Motor neuron (in vitro differentiated cells): ENCODE results near the gene SAMD1. TPM values are rescaled to one million over a fixed set of nuclear protein-coding genes. Genes with fewer than 3 reads are reported as not detected.
"Not testable (repeated sequence)": the region's sequence is repeated elsewhere in the genome, so short reads cannot be mapped to it uniquely, and the experiment has no call there.

Source experiments
- ATAC-seq, 8 experiments: fragments of 200-7000 bp; cut with Tn5 transposase; replicated peaks in 6 of 8; 2 replicates each; pipeline ENCODE4 v1.8.0; 2021; ENCODE audit warnings: mild to moderate bottlenecking in 8 of 8, moderate library complexity in 8 of 8
- H3K27ac ChIP-seq, 2 donors: fragments of 250-450 bp; sonication (Bioruptor Pico); 2 replicates each; pipeline ENCODE4 v1.9.0; 2021; ENCODE audit warnings: antibody characterized with exemption in 2 of 2, mild to moderate bottlenecking in 2 of 2, moderate library complexity in 1 of 2
- H3K4me1 ChIP-seq, 2 donors: fragments of 250-450 bp; sonication (Bioruptor Pico); replicated peaks in 1 of 2; 2 replicates each; pipeline ENCODE4 v1.6.1; 2021; ENCODE audit warnings: antibody characterized with exemption in 2 of 2, mild to moderate bottlenecking in 2 of 2, moderate library complexity in 1 of 2
- H3K4me3 ChIP-seq, 5 donors: fragments of 250-450 bp; sonication (Bioruptor Pico); 2 replicates each; pipeline ENCODE4 v1.9.0; 2021; ENCODE audit warnings: antibody characterized with exemption in 5 of 5, mild to moderate bottlenecking in 5 of 5, moderate library complexity in 4 of 5
- WGBS, 10 experiments: fragments of 450-650 bp; shearing (Covaris generic); methylation state at CpG; one replicate each; pipeline ENCODE4 v1.0.0; 2022; 5-methylcytosine and 5-hydroxymethylcytosine counted together
- in situ Hi-C, 9 experiments: fragments of 400-800 bp; cut with MboI; loops; one replicate each; pipeline ENCODE4 v1.15.0; 2021; ENCODE audit warnings: low sequenced_read_pairs in 9 of 9, low pct_unique_long_range_greater_than_20kb in 2 of 9; ENCODE audit not compliant: unreplicated experiment in 9 of 9
- total RNA-seq, 8 experiments: library from RNA; unstranded; fragments of 300-600 nt; gene quantifications; 2 replicates each; pipeline versions ENCODE4 v1.2.3 to v1.2.4, GENCODE V29; 2022

The SAMD1 gene
- total RNA-seq, 8 experiments from 2014 or later, result 14.1 to 51.5 (median 39.2) TPM

DNA sequence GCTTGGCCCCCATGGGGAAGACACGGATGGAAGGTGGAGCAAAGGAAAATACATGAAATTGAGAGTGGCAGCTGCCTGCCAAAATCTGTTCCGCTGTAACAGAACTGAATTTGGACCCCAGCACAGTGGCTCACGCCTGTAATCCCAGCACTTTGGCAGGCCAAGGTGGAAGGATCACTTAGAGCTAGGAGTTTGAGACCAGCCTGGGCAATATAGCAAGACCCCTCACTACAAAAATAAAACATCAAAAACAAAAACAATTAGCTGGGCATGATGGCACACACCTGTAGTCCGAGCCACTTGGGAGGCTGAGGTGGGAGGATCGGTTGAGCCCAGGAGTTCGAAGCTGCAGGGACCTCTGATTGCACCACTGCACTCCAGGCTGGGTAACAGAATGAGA lies 38.1 kb downstream of the SAMD1 start:
- Histone ChIP-seq H3K4me3 (no peak overlapping the region), H3K4me1 (no peaks in the 10 kb centered on the region), H3K27ac (no peak overlapping the region)
- in situ Hi-C loops, result loop anchor here in 6 of 9 experiments (25.0 kb wide), 2 partner anchors 165 to 465 kb away; partner anchors contain the start of gene NANOS3 (in 6 of the 6)
- no peak for ATAC-seq
- 57 to 85% (median 69%) methylated on average over 1 to 5 of the region's 6 CpGs; no CpG with 5 or more reads in 6 of the 10 experiments for WGBS, 10 experiments

DNA sequence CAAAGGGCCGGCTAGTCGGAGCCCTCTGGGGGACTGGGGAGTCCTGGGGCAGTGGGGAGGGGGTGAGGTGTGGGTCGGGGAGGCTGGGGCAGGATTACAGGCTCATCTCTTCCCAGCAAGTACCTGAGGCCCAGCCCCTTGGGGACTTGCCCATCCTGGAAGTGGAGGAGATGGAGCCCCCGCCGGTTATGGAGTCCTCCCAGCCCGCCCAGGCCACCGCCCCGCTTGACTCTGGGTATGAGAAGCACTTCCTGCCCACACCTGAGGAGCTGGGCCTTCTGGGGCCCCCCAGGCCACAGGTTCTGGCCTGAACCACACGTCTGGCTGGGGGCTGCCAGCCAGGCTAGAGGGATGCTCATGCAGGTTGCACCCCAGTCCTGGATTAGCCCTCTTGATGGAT lies 38.6 kb downstream of the SAMD1 start:
- no peaks in the 10 kb centered on the region for H3K4me1 ChIP-seq
- in situ Hi-C loops, result loop anchor here in 6 of 9 experiments (25.0 kb wide), 2 partner anchors 165 to 465 kb away; partner anchors contain the start of gene NANOS3 (in 6 of the 6)
- no peak for ATAC-seq
- no CpG with 5 or more reads among the region's 9 CpGs for WGBS, 10 experiments
- no peak overlapping the region for H3K4me3 ChIP-seq
- no peak overlapping the region for H3K27ac ChIP-seq

DNA sequence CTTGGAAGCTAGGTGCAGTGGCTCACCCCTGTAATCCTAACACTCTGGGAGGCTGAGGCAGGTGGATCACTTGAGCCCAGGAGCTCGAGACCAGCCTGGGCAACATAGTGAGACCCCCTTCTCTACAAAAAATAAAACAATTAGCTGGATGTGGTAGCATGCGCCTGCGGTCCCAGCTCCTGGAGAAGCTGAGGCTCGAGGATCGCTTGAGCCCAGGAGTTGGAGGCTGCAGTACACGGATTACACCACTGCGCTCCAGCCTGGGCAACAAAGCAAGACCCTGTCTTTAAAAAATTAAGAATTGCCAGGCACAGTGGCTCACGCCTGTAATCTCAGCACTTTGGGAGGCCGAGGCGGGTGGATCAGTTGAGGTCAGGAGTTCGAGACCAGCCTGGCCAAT lies 39.6 kb downstream of the SAMD1 start:
- H3K4me3 ChIP-seq, ATAC-seq, H3K27ac ChIP-seq, H3K4me1 ChIP-seq: not testable (repeated sequence)
- 40 to 89% (median 59%) methylated on average over 1 to 3 of the region's 11 CpGs; no CpG with 5 or more reads in 6 of the 10 experiments for WGBS, 10 experiments
- in situ Hi-C loops, result loop anchor here in 6 of 9 experiments (25.0 kb wide), 2 partner anchors 164 to 464 kb away; partner anchors contain the start of gene NANOS3 (in 6 of the 6)

DNA sequence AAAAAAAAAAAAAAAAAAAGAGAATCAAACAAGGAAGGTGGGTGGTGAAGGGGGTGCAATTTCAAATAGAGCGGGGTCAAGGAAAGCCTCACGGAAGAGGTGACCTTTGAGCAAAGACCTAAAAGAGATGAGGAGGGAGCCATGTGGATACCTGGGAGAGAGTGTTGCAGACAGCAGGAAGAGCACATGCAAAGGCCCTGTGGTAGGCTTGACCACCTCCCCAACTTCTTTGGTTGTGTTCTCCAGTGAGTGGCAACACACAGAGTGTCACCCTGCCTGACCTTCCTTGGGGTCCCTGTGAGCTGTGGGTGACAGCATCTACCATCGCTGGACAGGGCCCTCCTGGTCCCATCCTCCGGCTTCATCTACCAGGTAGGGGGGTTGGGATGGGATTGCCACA lies 40.0 kb downstream of the SAMD1 start:
- in situ Hi-C loops, result loop anchor here in 6 of 9 experiments (25.0 kb wide), 2 partner anchors 163 to 463 kb away; partner anchors contain the start of gene NANOS3 (in 6 of the 6)
- Histone ChIP-seq H3K4me3 (no peak overlapping the region), H3K4me1 (no peaks in the 10 kb centered on the region), H3K27ac (no peak overlapping the region)
- ATAC-seq, result no peak
- WGBS, 10 experiments, result 80 to 100% (median 90%) methylated on average over 1 to 3 of the region's 4 CpGs; no CpG with 5 or more reads in 1 of the 10 experiments

DNA sequence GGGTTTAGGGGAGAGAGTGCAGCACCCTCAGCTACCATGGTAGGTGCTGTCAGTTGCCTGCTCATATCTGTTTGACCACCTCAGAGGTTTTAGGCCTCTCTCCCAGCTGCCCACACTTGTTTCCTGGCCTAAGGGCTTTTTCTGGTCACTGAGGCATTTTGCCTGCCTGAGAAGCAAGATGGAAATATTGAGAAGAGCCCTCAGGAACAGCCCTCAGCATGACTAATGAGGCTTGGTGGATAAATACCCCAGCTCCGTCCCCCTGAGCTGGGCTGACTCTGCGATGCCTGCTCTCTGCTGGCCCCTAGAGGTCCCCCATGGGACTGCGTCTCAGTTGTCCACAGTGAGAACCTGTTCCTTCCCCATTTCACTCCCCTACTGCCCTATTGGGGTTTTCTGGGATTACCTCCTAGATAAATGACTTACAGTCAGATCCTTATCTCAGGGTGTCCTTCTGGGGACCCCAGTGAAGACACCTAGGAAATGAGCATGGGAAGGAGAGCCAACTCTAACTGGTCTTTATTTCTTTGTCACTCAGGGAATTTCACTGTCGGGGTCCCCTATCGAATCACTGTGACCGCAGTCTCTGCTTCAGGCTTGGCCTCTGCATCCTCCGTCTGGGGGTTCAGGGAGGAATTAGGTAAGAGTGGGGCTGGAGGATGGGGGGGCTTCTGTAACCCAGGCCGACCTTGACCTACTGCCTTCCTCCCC lies 42.0 kb downstream of the SAMD1 start:
- no peak overlapping the region for H3K27ac ChIP-seq
- H3K4me3 ChIP-seq, result no peak overlapping the region
- in situ Hi-C loops, result no loop called here
- no peaks in the 10 kb centered on the region for H3K4me1 ChIP-seq
- 60 to 100% (median 78%) methylated on average over 1 to 3 of the region's 8 CpGs; no CpG with 5 or more reads in 4 of the 10 experiments for WGBS, 10 experiments
- ATAC-seq, result peak in 3 of 8 experiments; percentile 77 to 79 (median 78)

DNA sequence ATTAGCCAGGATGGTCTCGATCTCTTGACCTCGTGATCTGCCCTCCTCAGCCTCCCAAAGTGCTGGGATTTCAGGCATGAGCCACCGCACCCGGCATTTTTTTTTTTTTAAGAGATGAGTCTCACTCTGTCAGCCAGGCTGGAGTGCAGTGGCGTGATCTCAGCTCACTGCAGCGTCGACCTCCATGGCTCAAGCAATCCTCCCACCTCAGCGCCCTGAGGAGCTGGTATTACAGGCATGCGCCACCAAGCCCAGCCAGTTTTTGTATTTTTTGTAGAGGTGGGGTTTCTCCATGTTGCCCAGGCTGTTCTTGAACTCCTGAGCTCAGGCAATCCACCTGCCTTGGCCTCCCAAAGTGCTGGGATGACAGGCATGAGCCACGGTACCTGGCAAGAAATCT lies 42.7 kb downstream of the SAMD1 start:
- in situ Hi-C loops, ATAC-seq: not testable (repeated sequence)
- 68 to 100% (median 90%) methylated on average over 1 to 5 of the region's 10 CpGs; no CpG with 5 or more reads in 1 of the 10 experiments for WGBS, 10 experiments

DNA sequence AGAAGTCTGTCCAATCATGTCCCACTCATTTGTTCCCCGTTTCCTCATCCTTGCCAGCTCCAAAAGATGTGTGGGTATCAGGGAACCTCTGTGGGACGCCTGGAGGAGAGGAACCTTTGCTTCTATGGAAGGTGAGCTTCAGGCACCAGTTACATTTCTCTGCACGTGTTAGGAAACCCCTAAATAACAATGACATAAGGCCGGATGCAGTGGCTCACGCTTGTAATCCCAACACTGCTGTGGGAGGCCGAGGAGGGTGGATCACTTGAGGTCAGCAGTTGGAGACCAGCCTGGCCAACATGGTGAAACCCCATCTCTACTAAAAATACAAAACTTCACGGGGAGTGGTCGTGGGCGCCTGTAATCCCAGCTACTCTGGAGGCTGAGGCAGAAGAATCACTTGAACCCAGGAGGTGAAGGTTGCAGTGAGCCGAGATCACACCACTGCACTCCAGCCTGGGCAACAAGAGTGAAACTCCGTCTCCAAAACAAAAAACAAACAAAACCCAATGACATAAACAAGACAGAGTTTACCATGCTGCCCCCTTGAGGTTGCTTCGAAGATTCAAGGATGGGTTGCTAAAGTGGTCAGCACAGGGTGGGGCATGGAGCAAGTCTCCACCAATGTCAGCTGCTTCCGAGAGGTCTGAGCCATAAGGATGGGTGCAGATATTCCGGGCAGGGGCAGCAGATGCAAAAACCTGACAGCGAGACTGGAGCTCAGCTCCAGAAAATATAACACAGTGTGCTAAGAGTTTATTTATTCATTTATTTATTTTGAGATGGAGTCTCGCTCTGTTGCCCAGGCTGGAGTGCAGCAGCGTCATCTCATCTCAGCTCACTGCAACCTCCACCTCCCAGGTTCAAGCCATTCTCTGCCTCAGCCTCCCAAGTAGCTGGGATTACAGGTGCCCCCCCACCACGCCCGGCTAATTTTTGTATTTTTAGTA lies 47.6 kb downstream of the SAMD1 start:
- H3K4me3 ChIP-seq, H3K27ac ChIP-seq, in situ Hi-C loops, H3K4me1 ChIP-seq: not testable (repeated sequence)
- peak in 7 of 8 experiments; percentile 37 to 99 (median 78) for ATAC-seq
- 0 to 100% (median 21%) methylated on average over 1 to 11 of the region's 19 CpGs; no CpG with 5 or more reads in 2 of the 10 experiments for WGBS, 10 experiments

More for the DNA sequence above, 42.7 kb downstream of the SAMD1 start:
- not testable (repeated sequence) for H3K27ac ChIP-seq, H3K4me1 ChIP-seq, H3K4me3 ChIP-seq

DNA sequence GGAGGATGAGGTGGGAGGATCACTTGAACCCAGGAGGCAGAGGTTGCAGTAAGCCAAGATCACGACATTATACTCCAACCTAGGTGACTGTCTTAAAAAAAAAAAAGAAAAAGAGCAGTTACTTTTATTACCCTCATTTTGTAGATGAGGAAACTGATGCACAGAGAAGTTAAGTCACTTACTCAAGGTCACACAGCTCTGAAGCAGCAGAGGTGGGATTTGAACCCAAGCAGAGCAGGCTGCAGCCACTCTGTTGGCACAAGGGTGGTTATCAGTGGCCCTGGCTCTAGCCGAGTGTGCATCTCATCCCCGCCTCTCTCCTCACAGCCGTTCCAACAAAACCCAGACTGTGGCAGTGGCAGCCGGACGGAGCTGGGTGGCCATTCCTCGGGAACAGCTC lies 51.4 kb downstream of the SAMD1 start:
- 60 to 100% (median 80%) methylated on average over 1 of the region's 7 CpGs; no CpG with 5 or more reads in 6 of the 10 experiments for WGBS, 10 experiments
- no peaks in the 10 kb centered on the region for H3K4me1 ChIP-seq
- H3K4me3 ChIP-seq, result no peak overlapping the region
- in situ Hi-C loops, result no loop called here
- ATAC-seq, result no peak
- no peak overlapping the region for H3K27ac ChIP-seq

Other genes with a start within 250 kb of the SAMD1 start
- 10 to 100 TPM in 1 of 8 experiments, 1 to 10 TPM in 5, not detected in 2; 1.4 to 14.9 (median 3.7) TPM for gene NANOS3, start 213.6 kb downstream of the SAMD1 start, total RNA-seq
- 1 to 10 TPM in 7 of 8 experiments, under 1 TPM in 1; 0.51 to 5.2 (median 3.2) TPM for gene BRME1, start 184.6 kb downstream of the SAMD1 start, total RNA-seq
- 10 to 100 TPM in 4 of 8 experiments, 1 to 10 TPM in 4; 7.6 to 32.5 (median 10.1) TPM for gene CC2D1A, start 184.6 kb downstream of the SAMD1 start, total RNA-seq
- 1 to 10 TPM in 3 of 8 experiments, under 1 TPM in 5; 0.16 to 1.4 (median 0.89) TPM for gene PODNL1, start 152.3 kb downstream of the SAMD1 start, total RNA-seq
- 10 to 100 TPM in 7 of 8 experiments, 1 to 10 TPM in 1; 8.4 to 46.5 (median 22.9) TPM for gene DCAF15, start 138.2 kb downstream of the SAMD1 start, total RNA-seq
- gene RFX1, start 84.4 kb downstream of the SAMD1 start, total RNA-seq, result 10 to 100 TPM in 4 of 8 experiments, 1 to 10 TPM in 4; 1.9 to 21.2 (median 8.7) TPM
- gene RLN3, start 62.6 kb downstream of the SAMD1 start, total RNA-seq, result not detected
- gene IL27RA, start 59.0 kb downstream of the SAMD1 start, total RNA-seq, result 1 to 10 TPM; 1.0 to 4.5 (median 2.0) TPM
- gene PALM3, start 28.7 kb downstream of the SAMD1 start, total RNA-seq, result 1 to 10 TPM in 6 of 8 experiments, under 1 TPM in 2; 0.22 to 5.3 (median 1.9) TPM
- gene MISP3, start 18.0 kb downstream of the SAMD1 start, total RNA-seq, result 1 to 10 TPM in 7 of 8 experiments, under 1 TPM in 1; 0.51 to 7.6 (median 2.1) TPM
- gene C19orf67, start 5.0 kb downstream of the SAMD1 start, total RNA-seq, result 1 to 10 TPM in 2 of 8 experiments, under 1 TPM in 5, not detected in 1; 0.21 to 2.6 (median 0.46) TPM
- gene PRKACA, start 27.0 kb upstream of the SAMD1 start, total RNA-seq, result 10 to 100 TPM; 15.9 to 51.5 (median 31.9) TPM
- 10 to 100 TPM in 3 of 8 experiments, 1 to 10 TPM in 2, under 1 TPM in 3; 0.54 to 21.5 (median 1.2) TPM for gene ASF1B, start 45.8 kb upstream of the SAMD1 start, total RNA-seq
- 10 to 100 TPM; 26.8 to 40.7 (median 33.2) TPM for gene ADGRL1, start 115.4 kb upstream of the SAMD1 start, total RNA-seq